HepG2 (cell line): Measurements from ENCODE around the gene HAGHL. TPM values are rescaled to one million over a fixed set of nuclear protein-coding genes. Genes with fewer than 3 reads are reported as not detected.

Experiments
- FOXM1 ChIP-seq: sonication (generic); formaldehyde crosslinking; IDR thresholded peaks from 2 replicates; pipeline ENCODE4 v1.5.0; 2020; ENCODE audit warnings: missing genetic modification reagents
- GABPB1 ChIP-seq: IDR thresholded peaks from 2 replicates; pipeline ENCODE4 v1.6.1; 2016; ENCODE audit warnings: mild to moderate bottlenecking, missing genetic modification reagents, moderate library complexity, missing compliant biosample characterization
- KDM2A ChIP-seq: sonication (generic); formaldehyde crosslinking; IDR thresholded peaks from 2 replicates; pipeline ENCODE4 v1.4.0; 2020; ENCODE audit warnings: low read depth, missing genetic modification reagents, borderline replicate concordance
- MXD3 ChIP-seq: IDR thresholded peaks from 2 replicates; pipeline ENCODE4 v1.6.1; 2016; ENCODE audit warnings: mild to moderate bottlenecking, missing biosample characterization, missing genetic modification reagents
- NR3C1 ChIP-seq: sonication (generic); formaldehyde crosslinking; IDR thresholded peaks from 2 replicates; pipeline ENCODE4 v1.4.0; 2020; ENCODE audit warnings: missing genetic modification reagents
- SOX13 ChIP-seq, 3 experiments: fragments of 450-650 bp in 1 of 3; sonication (generic) in 1 of 3; formaldehyde crosslinking in 1 of 3; IDR thresholded peaks in 2 of 3; conservative IDR thresholded peaks in 1 of 3; 2 replicates each; pipeline versions ENCODE4 v1.5.0 to v1.6.1; 2016 to 2020; ENCODE audit warnings: antibody characterized with exemption in 1 of 3, mild to moderate bottlenecking in 1 of 3, missing compliant biosample characterization in 1 of 3, missing genetic modification reagents in 1 of 3, moderate library complexity in 1 of 3
- STAG1 ChIP-seq: sonication (generic); formaldehyde crosslinking; IDR thresholded peaks from 2 replicates; pipeline ENCODE4 v1.4.0; 2020; ENCODE audit warnings: missing genetic modification reagents
- SYNCRIP ChIP-seq: fragments of 200-400 bp; formaldehyde crosslinking; IDR thresholded peaks from 2 replicates; pipeline ENCODE4 v1.6.1; 2018; ENCODE audit warnings: mild to moderate bottlenecking, low read depth, low read length; ENCODE audit not compliant: insufficient read depth
- ZBTB38 ChIP-seq: sonication (generic); formaldehyde crosslinking; IDR thresholded peaks from 2 replicates; pipeline ENCODE4 v1.5.1; 2020; ENCODE audit warnings: mild to moderate bottlenecking, missing genetic modification reagents
- ZNF546 ChIP-seq: sonication (generic); formaldehyde crosslinking; conservative IDR thresholded peaks from 2 replicates; pipeline ENCODE4 v1.8.1; 2023; ENCODE audit warnings: mild to moderate bottlenecking, missing genetic modification reagents
- ZNF724P ChIP-seq: sonication (generic); formaldehyde crosslinking; IDR thresholded peaks from 2 replicates; pipeline ENCODE4 v1.8.0; 2022; ENCODE audit warnings: missing genetic modification reagents, borderline replicate concordance
- ZNF749 ChIP-seq: sonication (generic); formaldehyde crosslinking; IDR thresholded peaks from 2 replicates; pipeline ENCODE4 v1.8.0; 2022; ENCODE audit warnings: mild to moderate bottlenecking, missing genetic modification reagents, moderate library complexity, borderline replicate concordance
- ZSCAN12 ChIP-seq: sonication (generic); formaldehyde crosslinking; IDR thresholded peaks from 2 replicates; pipeline ENCODE4 v1.9.0; 2021; ENCODE audit warnings: mild to moderate bottlenecking, missing genetic modification reagents
- polyA plus RNA-seq, 8 experiments: library from polyadenylated mRNA; depleted of rRNA in 3 of 8; stranded (reverse) in 7 of 8; unstranded in 1 of 8; fragments of >200 nt; fragmentation: Illumina TruSeq in 4 of 8; extraction: Trizol in 4 of 8; gene quantifications; 2 replicates each; pipeline versions ENCODE4 v1.2.1 to v1.2.3, GENCODE V29; 2011 to 2016; ENCODE audit warnings: low read depth in 4 of 8, missing spikeins in 1 of 8, mixed read lengths in 1 of 8; ENCODE audit not compliant: insufficient read depth in 1 of 8
- total RNA-seq, 5 experiments: library from RNA; depleted of rRNA; stranded (reverse); fragments of >200 nt; fragmentation: Illumina TruSeq; extraction: Trizol; gene quantifications; 2 replicates each; pipeline ENCODE4 v1.2.3, GENCODE V29; 2016; ENCODE audit warnings: low read depth in 1 of 5
- TF ChIP-seq, protein P1 (sequence below): IDR thresholded peaks from 2 replicates; pipeline ENCODE4 v1.6.1; 2016
- TF ChIP-seq, protein P2 (sequence below): IDR thresholded peaks from 2 replicates; pipeline ENCODE4 v1.6.1; 2016; ENCODE audit warnings: control low read depth
- TF ChIP-seq, protein P3 (sequence below): IDR thresholded peaks from 2 replicates; pipeline ENCODE4 v1.6.1; 2016; ENCODE audit warnings: missing compliant biosample characterization, missing genetic modification reagents, borderline replicate concordance

The HAGHL gene
- total and polyA plus RNA-seq, 2 of the 13 experiments (the other 11 are each of a cell fraction or from before 2014, with no cell fraction given): 3.4 to 8.4 TPM

GRCh38 chr16:695355-696089, 31.4 kb upstream of the HAGHL start (continued):
- TF ChIP-seq ZSCAN12 (CRISPR knock-in tag) (no peak), ZNF724P (peak; percentile 86), FOXM1 (CRISPR knock-in tag) (0 out of 2 replicates have a peak, but pooled peaks have one; percentile 28), ZNF546 (CRISPR knock-in tag) (0 out of 2 replicates have a peak, but pooled peaks have one; percentile 48), NR3C1 (CRISPR knock-in tag) (0 out of 2 replicates have a peak, but pooled peaks have one; percentile 7), STAG1 (no peak), KDM2A (CRISPR knock-in tag) (0 out of 2 replicates have a peak, but pooled peaks have one; percentile 57), SOX13 (IDR thresholded peaks at IDR 0.05) (no peak), SOX13 (CRISPR knock-in tag; conservative IDR thresholded peaks at IDR 0.05 in 1 of 2, IDR thresholded peaks at IDR 0.05 in 1 of 2) (no peak), GABPB1 (CRISPR knock-in tag) (peak; percentile 29; the same call in 1 of the 2 replicates), ZNF749 (CRISPR knock-in tag) (peak; percentile 78), ZBTB38 (CRISPR knock-in tag) (peak; percentile 75), MXD3 (CRISPR knock-in tag) (peak; percentile 85), SYNCRIP (no peak)
- TF ChIP-seq, protein P1, sequence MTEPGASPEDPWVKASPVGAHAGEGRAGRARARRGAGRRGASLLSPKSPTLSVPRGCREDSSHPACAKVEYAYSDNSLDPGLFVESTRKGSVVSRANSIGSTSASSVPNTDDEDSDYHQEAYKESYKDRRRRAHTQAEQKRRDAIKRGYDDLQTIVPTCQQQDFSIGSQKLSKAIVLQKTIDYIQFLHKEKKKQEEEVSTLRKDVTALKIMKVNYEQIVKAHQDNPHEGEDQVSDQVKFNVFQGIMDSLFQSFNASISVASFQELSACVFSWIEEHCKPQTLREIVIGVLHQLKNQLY: peak; percentile 13; the same call in 1 of the 2 replicates
- TF ChIP-seq, protein P2, sequence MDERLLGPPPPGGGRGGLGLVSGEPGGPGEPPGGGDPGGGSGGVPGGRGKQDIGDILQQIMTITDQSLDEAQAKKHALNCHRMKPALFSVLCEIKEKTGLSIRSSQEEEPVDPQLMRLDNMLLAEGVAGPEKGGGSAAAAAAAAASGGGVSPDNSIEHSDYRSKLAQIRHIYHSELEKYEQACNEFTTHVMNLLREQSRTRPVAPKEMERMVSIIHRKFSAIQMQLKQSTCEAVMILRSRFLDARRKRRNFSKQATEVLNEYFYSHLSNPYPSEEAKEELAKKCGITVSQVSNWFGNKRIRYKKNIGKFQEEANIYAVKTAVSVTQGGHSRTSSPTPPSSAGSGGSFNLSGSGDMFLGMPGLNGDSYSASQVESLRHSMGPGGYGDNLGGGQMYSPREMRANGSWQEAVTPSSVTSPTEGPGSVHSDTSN (CRISPR knock-in tag): no peak
- TF ChIP-seq, protein P3, sequence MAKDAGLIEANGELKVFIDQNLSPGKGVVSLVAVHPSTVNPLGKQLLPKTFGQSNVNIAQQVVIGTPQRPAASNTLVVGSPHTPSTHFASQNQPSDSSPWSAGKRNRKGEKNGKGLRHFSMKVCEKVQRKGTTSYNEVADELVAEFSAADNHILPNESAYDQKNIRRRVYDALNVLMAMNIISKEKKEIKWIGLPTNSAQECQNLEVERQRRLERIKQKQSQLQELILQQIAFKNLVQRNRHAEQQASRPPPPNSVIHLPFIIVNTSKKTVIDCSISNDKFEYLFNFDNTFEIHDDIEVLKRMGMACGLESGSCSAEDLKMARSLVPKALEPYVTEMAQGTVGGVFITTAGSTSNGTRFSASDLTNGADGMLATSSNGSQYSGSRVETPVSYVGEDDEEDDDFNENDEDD (CRISPR knock-in tag): peak; percentile 71
